Stomach (tissue), 4 donors: ENCODE measurements around the gene C1QTNF6.
A peak's percentile ranks its signal among the peaks of the same experiment; 100 is the strongest.

Experiments
- POLR2A ChIP-seq, 4 donors: fragments of 450-650 bp; IDR thresholded peaks; one replicate each; pipeline ENCODE4 v1.6.1; 2016; ENCODE audit warnings: antibody characterized with exemption in 4 of 4, control low read depth in 2 of 4, mild to moderate bottlenecking in 1 of 4, moderate library complexity in 1 of 4
- TF ChIP-seq, protein P1 (sequence below), 7 experiments: fragments of 450-650 bp in 4 of 7; fragments of 200-600 bp in 3 of 7; sonication (generic) in 3 of 7; IDR thresholded peaks; one replicate each; pipeline ENCODE4 v1.5.1; 2016 to 2019; ENCODE audit warnings: antibody characterized with exemption in 7 of 7, control low read depth in 2 of 7, mild to moderate bottlenecking in 1 of 7

DNA sequence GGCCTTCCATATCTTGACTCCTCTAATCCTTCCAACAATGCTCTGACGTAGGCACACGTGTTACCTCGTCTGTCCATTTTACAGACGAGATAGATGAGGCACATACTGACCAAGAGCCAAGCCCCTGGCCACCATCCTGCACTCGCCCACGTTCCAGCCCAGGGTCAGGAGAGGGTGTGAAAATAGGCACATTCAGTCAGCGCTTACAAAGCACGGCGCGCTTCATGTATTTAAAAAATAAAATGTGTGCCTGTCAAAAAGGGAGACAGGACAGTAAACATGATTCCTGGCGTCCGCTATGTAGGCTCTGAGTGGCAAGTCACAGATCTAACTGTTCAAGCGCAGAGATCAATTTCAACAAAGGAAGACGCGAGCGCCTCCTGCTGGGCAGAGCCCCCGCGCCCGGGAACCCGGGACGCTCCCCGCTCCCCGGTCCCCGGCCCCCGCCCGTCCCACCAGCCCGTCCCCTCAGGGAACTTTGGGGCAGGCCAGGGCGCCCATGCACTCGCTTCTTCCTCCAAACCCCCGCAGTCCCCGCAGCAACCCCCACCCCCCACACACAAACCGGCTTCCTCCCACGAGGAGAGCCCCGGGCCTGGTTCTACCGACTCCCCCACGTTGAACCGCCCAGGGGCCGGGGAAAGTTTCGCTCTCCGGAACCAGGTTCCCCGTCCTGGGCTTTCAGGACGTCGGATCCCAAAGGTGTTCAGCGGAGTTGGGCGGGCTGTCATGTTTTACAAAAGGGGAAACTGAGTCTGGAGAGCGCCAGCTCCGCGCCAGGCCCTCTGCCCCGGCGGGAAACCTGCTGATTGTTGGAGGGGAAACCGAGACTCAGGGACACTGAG lies 10.4 kb upstream of the C1QTNF6 start:
- TF ChIP-seq, protein P1, sequence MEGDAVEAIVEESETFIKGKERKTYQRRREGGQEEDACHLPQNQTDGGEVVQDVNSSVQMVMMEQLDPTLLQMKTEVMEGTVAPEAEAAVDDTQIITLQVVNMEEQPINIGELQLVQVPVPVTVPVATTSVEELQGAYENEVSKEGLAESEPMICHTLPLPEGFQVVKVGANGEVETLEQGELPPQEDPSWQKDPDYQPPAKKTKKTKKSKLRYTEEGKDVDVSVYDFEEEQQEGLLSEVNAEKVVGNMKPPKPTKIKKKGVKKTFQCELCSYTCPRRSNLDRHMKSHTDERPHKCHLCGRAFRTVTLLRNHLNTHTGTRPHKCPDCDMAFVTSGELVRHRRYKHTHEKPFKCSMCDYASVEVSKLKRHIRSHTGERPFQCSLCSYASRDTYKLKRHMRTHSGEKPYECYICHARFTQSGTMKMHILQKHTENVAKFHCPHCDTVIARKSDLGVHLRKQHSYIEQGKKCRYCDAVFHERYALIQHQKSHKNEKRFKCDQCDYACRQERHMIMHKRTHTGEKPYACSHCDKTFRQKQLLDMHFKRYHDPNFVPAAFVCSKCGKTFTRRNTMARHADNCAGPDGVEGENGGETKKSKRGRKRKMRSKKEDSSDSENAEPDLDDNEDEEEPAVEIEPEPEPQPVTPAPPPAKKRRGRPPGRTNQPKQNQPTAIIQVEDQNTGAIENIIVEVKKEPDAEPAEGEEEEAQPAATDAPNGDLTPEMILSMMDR (IDR thresholded peaks at IDR 0.05): peak in 5 of 7 experiments; percentile 48 to 95 (median 89)
- no peak for TF ChIP-seq POLR2A (IDR thresholded peaks at IDR 0.05)
